H7 (cell line): ENCODE measurements around the gene TMEM30B. TPM values are rescaled to one million over a fixed set of nuclear protein-coding genes. Genes with fewer than 3 reads are reported as not detected.
"Not testable (repeated sequence)": the region's sequence is repeated elsewhere in the genome, so short reads cannot be mapped to it uniquely, and the experiment has no call there.

Experiments used
- DNase-seq: peaks from one replicate; pipeline ENCODE4 v3.0.0; 2012
- H3K27me3 ChIP-seq: 2 replicates; pipeline ENCODE4 v1.6.0; 2011; ENCODE audit warnings: mild to moderate bottlenecking, low read length; ENCODE audit not compliant: control insufficient read depth, insufficient read depth
- H3K36me3 ChIP-seq: replicated peaks from 2 replicates; pipeline ENCODE4 v1.5.1; 2011; ENCODE audit warnings: low read length; ENCODE audit not compliant: control insufficient read depth, insufficient read depth
- H3K4me3 ChIP-seq: 2 replicates; pipeline ENCODE4 v1.5.1; 2011; ENCODE audit warnings: low read depth, mild to moderate bottlenecking, control low read depth, low read length, moderate library complexity; ENCODE audit not compliant: insufficient read depth
- total RNA-seq: library from RNA; depleted of rRNA; stranded (reverse); fragments of >200 nt; shearing (Covaris generic); gene quantifications from 2 replicates; pipeline ENCODE4 v1.2.3, GENCODE V29; 2014

TMEM30B gene
- total RNA-seq, 1 experiment from 2014 or later: 1.1 TPM

GRCh38 chr14:61252369-61253063 lies 28.6 kb downstream of the TMEM30B start:
- Histone ChIP-seq H3K4me3 (no peak overlapping the region), H3K36me3 (no peaks in the 10 kb centered on the region), H3K27me3 (peaks cover 5% of the 10 kb centered on the region)
- DNase-seq: peak; percentile 51

GRCh38 chr14:61250063-61250462 lies 31.1 kb downstream of the TMEM30B start:
- peaks cover 4% of the 10 kb centered on the region for H3K27me3 ChIP-seq
- H3K36me3 ChIP-seq: no peaks in the 10 kb centered on the region
- H3K4me3 ChIP-seq: no peak overlapping the region
- DNase-seq: no peak

GRCh38 chr14:61247935-61248334 lies 33.2 kb downstream of the TMEM30B start:
- H3K27me3 ChIP-seq: no peaks in the 10 kb centered on the region; the same call in 1 of the 2 replicates
- H3K36me3 ChIP-seq: no peaks in the 10 kb centered on the region
- DNase-seq: no peak
- H3K4me3 ChIP-seq: no peak overlapping the region

GRCh38 chr14:61246721-61247120 lies 34.4 kb downstream of the TMEM30B start:
- no peak overlapping the region for H3K4me3 ChIP-seq
- H3K27me3 ChIP-seq: no peaks in the 10 kb centered on the region
- no peaks in the 10 kb centered on the region for H3K36me3 ChIP-seq
- DNase-seq: no peak

- H3K27me3 ChIP-seq: no peaks in the 10 kb centered on the region
- no peak for DNase-seq
- no peak overlapping the region for H3K4me3 ChIP-seq
- H3K36me3 ChIP-seq: no peaks in the 10 kb centered on the region
Observed at GRCh38 chr14:61244009-61244408, 37.1 kb downstream of the TMEM30B start.

GRCh38 chr14:61240206-61240605 lies 40.9 kb downstream of the TMEM30B start:
- Histone ChIP-seq H3K36me3 (no peaks in the 10 kb centered on the region), H3K4me3 (no peak overlapping the region), H3K27me3 (no peaks in the 10 kb centered on the region)
- DNase-seq: no peak

GRCh38 chr14:61239285-61239684 lies 41.9 kb downstream of the TMEM30B start:
- H3K4me3 ChIP-seq, H3K27me3 ChIP-seq, H3K36me3 ChIP-seq, DNase-seq: not testable (repeated sequence)

- no peaks in the 10 kb centered on the region for H3K27me3 ChIP-seq
- DNase-seq: no peak
- H3K4me3 ChIP-seq: no peak overlapping the region
- H3K36me3 ChIP-seq: no peaks in the 10 kb centered on the region
Observed at GRCh38 chr14:61238611-61239245, 42.4 kb downstream of the TMEM30B start.

GRCh38 chr14:61234215-61234916 lies 46.8 kb downstream of the TMEM30B start:
- no peak overlapping the region for H3K4me3 ChIP-seq
- H3K36me3 ChIP-seq: no peaks in the 10 kb centered on the region
- no peak for DNase-seq
- no peaks in the 10 kb centered on the region for H3K27me3 ChIP-seq

- DNase-seq: no peak
- Histone ChIP-seq H3K36me3 (no peaks in the 10 kb centered on the region), H3K4me3 (no peak overlapping the region), H3K27me3 (no peaks in the 10 kb centered on the region)
Observed at GRCh38 chr14:61233436-61233956, 47.6 kb downstream of the TMEM30B start.

GRCh38 chr14:61231810-61232209 lies 49.3 kb downstream of the TMEM30B start:
- H3K4me3 ChIP-seq: no peak overlapping the region
- DNase-seq: no peak
- no peaks in the 10 kb centered on the region for H3K36me3 ChIP-seq
- no peaks in the 10 kb centered on the region for H3K27me3 ChIP-seq

- Histone ChIP-seq H3K27me3 (no peaks in the 10 kb centered on the region), H3K4me3 (no peak overlapping the region), H3K36me3 (no peaks in the 10 kb centered on the region)
- DNase-seq: no peak
Observed at GRCh38 chr14:61229981-61230380, 51.2 kb downstream of the TMEM30B start.

GRCh38 chr14:61229475-61229888 lies 51.7 kb downstream of the TMEM30B start:
- Histone ChIP-seq H3K27me3 (no peaks in the 10 kb centered on the region), H3K36me3 (no peaks in the 10 kb centered on the region), H3K4me3 (no peak overlapping the region)
- no peak for DNase-seq

GRCh38 chr14:61227884-61228591 lies 53.1 kb downstream of the TMEM30B start:
- Histone ChIP-seq H3K27me3 (no peaks in the 10 kb centered on the region), H3K4me3 (no peak overlapping the region), H3K36me3 (no peaks in the 10 kb centered on the region)
- DNase-seq: no peak
